Upper lobe of left lung (tissue), 6 donors: ENCODE results near the gene ST3GAL4. TPM values are rescaled to one million over a fixed set of nuclear protein-coding genes. Genes with fewer than 3 reads are reported as not detected.

Experiments used
- ATAC-seq, 2 donors: fragments of 200-7000 bp; cut with Tn5 transposase; one replicate each; pipeline ENCODE4 v1.9.1; 2022; ENCODE audit warnings: mild to moderate bottlenecking in 2 of 2, moderate library complexity in 2 of 2; ENCODE audit not compliant: low FRiP score in 2 of 2
- DNase-seq, 2 donors: peaks; one replicate each; pipeline ENCODE4 v3.0.0-alpha.2; 2019 to 2020
- H3K27ac ChIP-seq, 4 donors: fragments of 200-600 bp; sonication (generic); one replicate each; pipeline ENCODE4 v1.5.1; 2016 to 2019
- H3K27me3 ChIP-seq, 4 donors: fragments of 200-600 bp; sonication (generic); one replicate each; pipeline ENCODE4 v1.5.1; 2017 to 2019
- H3K36me3 ChIP-seq, 4 donors: fragments of 200-600 bp; sonication (generic); one replicate each; pipeline ENCODE4 v1.5.1; 2016 to 2019
- H3K4me1 ChIP-seq, 4 donors: fragments of 200-600 bp; sonication (generic); one replicate each; pipeline ENCODE4 v1.5.1; 2018 to 2019
- H3K4me3 ChIP-seq, 4 donors: fragments of 200-600 bp; sonication (generic); one replicate each; pipeline ENCODE4 v1.5.1; 2017 to 2019; ENCODE audit warnings: mild to moderate bottlenecking in 2 of 4, moderate library complexity in 1 of 4
- H3K9me3 ChIP-seq, 4 donors: fragments of 200-600 bp; sonication (generic); one replicate each; pipeline ENCODE4 v1.5.1; 2018 to 2019
- CTCF ChIP-seq, 6 experiments: fragments of 450-650 bp in 4 of 6; fragments of 200-600 bp in 2 of 6; sonication (generic) in 2 of 6; IDR thresholded peaks; one replicate each; pipeline ENCODE4 v1.5.1; 2016 to 2019; ENCODE audit warnings: antibody characterized with exemption in 6 of 6
- EP300 ChIP-seq, 4 donors: sonication (generic); formaldehyde crosslinking; IDR thresholded peaks; one replicate each; pipeline ENCODE4 v1.5.1; 2017; ENCODE audit warnings: antibody characterized with exemption in 4 of 4, control low read depth in 2 of 4
- POLR2A ChIP-seq, 4 donors: fragments of 450-650 bp; IDR thresholded peaks; one replicate each; pipeline ENCODE4 v1.5.1; 2016 to 2017; ENCODE audit warnings: antibody characterized with exemption in 4 of 4, mild to moderate bottlenecking in 2 of 4
- POLR2AphosphoS5 ChIP-seq, 2 donors: sonication (generic); formaldehyde crosslinking; IDR thresholded peaks; one replicate each; pipeline ENCODE4 v1.5.1; 2017; ENCODE audit warnings: antibody characterized with exemption in 2 of 2
- WGBS, 2 donors: methylation state at CpG; one replicate each; pipeline ENCODE4 v1.1.5; 2017 to 2018; 5-methylcytosine and 5-hydroxymethylcytosine counted together
- total RNA-seq, 6 donors: library from RNA; depleted of rRNA in 4 of 6; stranded (reverse); fragments of >200 nt in 4 of 6; gene quantifications; one replicate each; pipeline versions ENCODE4 v1.1.0 to v1.2.1, GENCODE V29; 2016 to 2021
- donor health status: DM: no; HTN: no; CAD: no; lungs with moderate emphysema.
- donor health status: DM: no; HTN: yes; CAD: no; lungs with severe emphysema.

ST3GAL4 gene
- total RNA-seq, 6 donors from 2014 or later, result 20.6 to 47.9 (median 34.0) TPM

- no peak for ATAC-seq
- TF ChIP-seq EP300 (IDR thresholded peaks at IDR 0.05), result no peak
- TF ChIP-seq POLR2A (IDR thresholded peaks at IDR 0.05), result no peak
- no peak for TF ChIP-seq CTCF (IDR thresholded peaks at IDR 0.05)
- TF ChIP-seq POLR2AphosphoS5 (IDR thresholded peaks at IDR 0.05), result no peak
- H3K9me3 ChIP-seq, result no peaks in the 10 kb centered on the region
- no peaks in the 10 kb centered on the region for H3K27me3 ChIP-seq
- H3K4me3 ChIP-seq, result no peak overlapping the region
- no peak for DNase-seq
- 77 to 86% methylated on average over 6 to 7 of the region's 7 CpGs for WGBS, 2 donors
- H3K27ac ChIP-seq, result no peak overlapping the region
- no peaks in the 10 kb centered on the region for H3K36me3 ChIP-seq
- peaks cover 6 to 13% (median 9%) of the 10 kb centered on the region in 4 donors for H3K4me1 ChIP-seq
Measured at GRCh38 chr11:126444072-126444471, 88.6 kb downstream of the ST3GAL4 start.

- TF ChIP-seq POLR2AphosphoS5 (IDR thresholded peaks at IDR 0.05), result no peak
- no peak for TF ChIP-seq POLR2A (IDR thresholded peaks at IDR 0.05)
- no peak for TF ChIP-seq EP300 (IDR thresholded peaks at IDR 0.05)
- TF ChIP-seq CTCF (IDR thresholded peaks at IDR 0.05), result no peak
- ATAC-seq, result no peak
- DNase-seq, result no peak
- no peaks in the 10 kb centered on the region for H3K27me3 ChIP-seq
- no peaks in the 10 kb centered on the region for H3K4me1 ChIP-seq
- no peak overlapping the region for H3K4me3 ChIP-seq
- no peak overlapping the region for H3K27ac ChIP-seq
- H3K36me3 ChIP-seq, result no peaks in the 10 kb centered on the region
- WGBS, 2 donors, result 84 to 91% methylated on average over 8 to 10 of the region's 10 CpGs
- no peaks in the 10 kb centered on the region for H3K9me3 ChIP-seq
Measured at GRCh38 chr11:126446581-126446980, 91.1 kb downstream of the ST3GAL4 start.

- WGBS, 2 donors, result 84 to 99% methylated on average over 7 of the region's 7 CpGs
- TF ChIP-seq POLR2AphosphoS5 (IDR thresholded peaks at IDR 0.05), result no peak
- no peak for TF ChIP-seq EP300 (IDR thresholded peaks at IDR 0.05)
- no peak for TF ChIP-seq POLR2A (IDR thresholded peaks at IDR 0.05)
- no peak for TF ChIP-seq CTCF (IDR thresholded peaks at IDR 0.05)
Measured at GRCh38 chr11:126450198-126450597, 94.7 kb downstream of the ST3GAL4 start.

GRCh38 chr11:126450806-126451205 lies 95.3 kb downstream of the ST3GAL4 start:
- no peak for DNase-seq
- ATAC-seq, result no peak
- Histone ChIP-seq H3K9me3 (no peaks in the 10 kb centered on the region), H3K4me3 (no peak overlapping the region), H3K36me3 (no peaks in the 10 kb centered on the region), H3K27me3 (no peaks in the 10 kb centered on the region), H3K4me1 (peaks cover 0 to 6% (median 1%) of the 10 kb centered on the region in 4 donors), H3K27ac (no peak overlapping the region)
- TF ChIP-seq EP300 (IDR thresholded peaks at IDR 0.05), result no peak
- TF ChIP-seq POLR2A (IDR thresholded peaks at IDR 0.05), result no peak
- no peak for TF ChIP-seq CTCF (IDR thresholded peaks at IDR 0.05)
- TF ChIP-seq POLR2AphosphoS5 (IDR thresholded peaks at IDR 0.05), result no peak
- 92 to 93% methylated on average over 11 of the region's 11 CpGs for WGBS, 2 donors

More at GRCh38 chr11:126450198-126450597, 94.7 kb downstream of the ST3GAL4 start:
- Histone ChIP-seq H3K4me3 (no peak overlapping the region), H3K4me1 (peaks cover 0 to 6% (median 1%) of the 10 kb centered on the region in 4 donors), H3K9me3 (no peaks in the 10 kb centered on the region), H3K27me3 (no peaks in the 10 kb centered on the region), H3K36me3 (no peaks in the 10 kb centered on the region), H3K27ac (no peak overlapping the region)
- ATAC-seq (no peak), DNase-seq (no peak)

GRCh38 chr11:126451211-126451802 lies 95.8 kb downstream of the ST3GAL4 start:
- Histone ChIP-seq H3K27ac (no peak overlapping the region), H3K4me1 (peaks cover 0 to 6% (median 1%) of the 10 kb centered on the region in 4 donors), H3K4me3 (no peak overlapping the region), H3K36me3 (no peaks in the 10 kb centered on the region), H3K9me3 (no peaks in the 10 kb centered on the region), H3K27me3 (no peaks in the 10 kb centered on the region)
- ATAC-seq (no peak), DNase-seq (no peak)
- WGBS, 2 donors, result 87 to 92% methylated on average over 15 of the region's 15 CpGs
- TF ChIP-seq CTCF (IDR thresholded peaks at IDR 0.05) (no peak), POLR2AphosphoS5 (IDR thresholded peaks at IDR 0.05) (no peak), EP300 (IDR thresholded peaks at IDR 0.05) (no peak), POLR2A (IDR thresholded peaks at IDR 0.05) (no peak)
